ENCODE measurements around the gene MINDY4. TPM values are rescaled to one million over a fixed set of nuclear protein-coding genes. Genes with fewer than 3 reads are reported as not detected.

MINDY4 gene
- total and polyA plus RNA-seq, 4 donors = 0.93 to 6.1 (median 1.9) TPM

GRCh38 chr7:30893357-30893756 is 122.1 kb downstream of the MINDY4 start:
- Histone ChIP-seq H3K36me3 (ENCODE audit: control insufficient read depth in 4 of 4, insufficient read depth in 3 of 4, low read depth in 1 of 4, low read length in 3 of 4) (no peaks in the 10 kb centered on the region), H3K9me3 (ENCODE audit: control insufficient read depth in 4 of 4, low read length in 3 of 4) (no peaks in the 10 kb centered on the region), H3K4me1 (ENCODE audit: control insufficient read depth in 4 of 4, insufficient read depth in 4 of 4, low read length in 3 of 4) (peaks cover 3 to 21% (median 14%) of the 10 kb centered on the region in 4 donors), H3K9ac (ENCODE audit: low read depth in 1 of 2, low read length in 2 of 2) (no peak overlapping the region), H3K4me3 (ENCODE audit: low read depth in 1 of 3, low read length in 3 of 3) (no peak overlapping the region), H3K27ac (ENCODE audit: low read depth in 1 of 2, low read length in 2 of 2) (peak overlapping the region in 1 of 2 donors; percentile 61), H3K27me3 (ENCODE audit: control insufficient read depth in 4 of 4, insufficient read depth in 4 of 4, low read length in 3 of 4) (no peaks in the 10 kb centered on the region)
- 43% methylated on average over 6 of the region's 6 CpGs for WGBS
- no peak for DNase-seq (ENCODE audit: low spot score)
- TF ChIP-seq EGR1 (IDR thresholded peaks at IDR 0.05; ENCODE audit: low read depth in 2 of 2) (no peak), RXRA (IDR thresholded peaks at IDR 0.05) (peak in 1 of 2 donors; percentile 49), CTCF (IDR thresholded peaks at IDR 0.05; ENCODE audit: low read depth, low read length, missing input control) (no peak), SP1 (IDR thresholded peaks at IDR 0.05) (peak; percentile 21), TAF1 (conservative IDR thresholded peaks at IDR 0.05) (no peak), HNF4A (conservative IDR thresholded peaks at IDR 0.05) (peak in 1 of 2 donors; percentile 33), NR2F2 (IDR thresholded peaks at IDR 0.05) (peak; percentile 71), RAD21 (IDR thresholded peaks at IDR 0.05) (peak in 1 of 2 donors; percentile 14), REST (IDR thresholded peaks at IDR 0.05) (peak; percentile 14)

GRCh38 chr7:30894009-30894408 is 122.8 kb downstream of the MINDY4 start:
- DNase-seq (ENCODE audit: low spot score) = no peak
- Histone ChIP-seq H3K36me3 (ENCODE audit: control insufficient read depth in 4 of 4, insufficient read depth in 3 of 4, low read depth in 1 of 4, low read length in 3 of 4) (no peaks in the 10 kb centered on the region), H3K9me3 (ENCODE audit: control insufficient read depth in 4 of 4, low read length in 3 of 4) (no peaks in the 10 kb centered on the region), H3K4me1 (ENCODE audit: control insufficient read depth in 4 of 4, insufficient read depth in 4 of 4, low read length in 3 of 4) (peaks cover 5 to 21% (median 14%) of the 10 kb centered on the region in 4 donors), H3K27me3 (ENCODE audit: control insufficient read depth in 4 of 4, insufficient read depth in 4 of 4, low read length in 3 of 4) (no peaks in the 10 kb centered on the region), H3K9ac (ENCODE audit: low read depth in 1 of 2, low read length in 2 of 2) (no peak overlapping the region), H3K27ac (ENCODE audit: low read depth in 1 of 2, low read length in 2 of 2) (peak overlapping the region in 1 of 2 donors; percentile 0), H3K4me3 (ENCODE audit: low read depth in 1 of 3, low read length in 3 of 3) (no peak overlapping the region)
- WGBS = 75% methylated on average over 1 of the region's 1 CpG
- TF ChIP-seq ZBTB33 (IDR thresholded peaks at IDR 0.05) (no peak), CTCF (IDR thresholded peaks at IDR 0.05; ENCODE audit: low read depth, low read length, missing input control) (no peak), EGR1 (IDR thresholded peaks at IDR 0.05; ENCODE audit: low read depth in 2 of 2) (no peak), YY1 (IDR thresholded peaks at IDR 0.05) (no peak), JUND (IDR thresholded peaks at IDR 0.05) (no peak), FOXA1 (IDR thresholded peaks at IDR 0.05) (no peak), REST (IDR thresholded peaks at IDR 0.05) (no peak), HNF4G (IDR thresholded peaks at IDR 0.05) (no peak), NR2F2 (IDR thresholded peaks at IDR 0.05) (no peak), HNF4A (conservative IDR thresholded peaks at IDR 0.05) (no peak), GABPA (IDR thresholded peaks at IDR 0.05 in 1 of 2, conservative IDR thresholded peaks at IDR 0.05 in 1 of 2) (no peak), MAX (IDR thresholded peaks at IDR 0.05) (no peak), TAF1 (conservative IDR thresholded peaks at IDR 0.05) (no peak), RXRA (IDR thresholded peaks at IDR 0.05) (no peak), SP1 (IDR thresholded peaks at IDR 0.05) (no peak), RAD21 (IDR thresholded peaks at IDR 0.05) (no peak), ATF3 (IDR thresholded peaks at IDR 0.05) (no peak), FOXA2 (IDR thresholded peaks at IDR 0.05) (no peak)
